ENCODE measurements around the gene SETD6. TPM values are rescaled to one million over a fixed set of nuclear protein-coding genes. Genes with fewer than 3 reads are reported as not detected.
A peak's percentile ranks its signal among the peaks of the same experiment; 100 is the strongest.

The SETD6 gene
- total and polyA plus RNA-seq, 9 of the 15 experiments (the other 6 are each of a cell fraction or from before 2014, with no cell fraction given): 9.2 to 40.9 (median 19.8) TPM

DNA sequence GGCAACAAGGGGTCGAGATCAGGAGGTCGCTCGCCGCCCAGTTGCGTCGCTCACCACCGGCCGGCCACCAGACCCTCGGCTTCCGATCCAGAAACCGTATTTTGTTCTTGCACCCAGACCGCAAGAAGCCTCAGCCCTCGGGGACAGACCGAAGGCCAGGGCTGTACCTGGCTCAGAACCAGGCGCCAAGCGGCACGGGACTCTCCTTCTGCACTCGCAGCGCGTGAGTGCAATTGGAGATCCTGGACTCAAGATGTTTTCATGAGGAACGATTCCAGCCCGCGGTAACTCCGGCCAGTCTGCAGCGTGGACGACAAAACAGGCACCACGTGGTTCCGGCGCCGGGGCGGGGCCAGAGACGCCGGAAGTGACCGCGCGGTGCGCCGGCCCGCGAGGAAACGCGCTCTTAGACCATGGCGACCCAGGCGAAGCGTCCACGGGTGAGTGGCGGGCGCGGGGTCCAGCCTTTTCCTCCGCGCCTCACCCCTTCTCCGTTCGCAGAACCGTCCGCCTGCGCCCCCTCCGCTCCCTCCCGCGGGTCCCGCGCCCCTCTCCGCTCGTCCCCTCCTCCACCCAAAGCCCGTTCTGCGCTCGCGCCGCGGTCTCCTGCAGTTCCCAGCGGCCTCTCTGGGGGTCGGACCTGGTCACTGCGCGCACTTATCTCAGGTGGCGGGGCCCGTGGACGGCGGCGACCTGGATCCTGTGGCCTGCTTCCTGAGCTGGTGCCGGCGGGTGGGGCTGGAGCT is at the start of gene SETD6 (continued):
- TF ChIP-seq, protein P1, sequence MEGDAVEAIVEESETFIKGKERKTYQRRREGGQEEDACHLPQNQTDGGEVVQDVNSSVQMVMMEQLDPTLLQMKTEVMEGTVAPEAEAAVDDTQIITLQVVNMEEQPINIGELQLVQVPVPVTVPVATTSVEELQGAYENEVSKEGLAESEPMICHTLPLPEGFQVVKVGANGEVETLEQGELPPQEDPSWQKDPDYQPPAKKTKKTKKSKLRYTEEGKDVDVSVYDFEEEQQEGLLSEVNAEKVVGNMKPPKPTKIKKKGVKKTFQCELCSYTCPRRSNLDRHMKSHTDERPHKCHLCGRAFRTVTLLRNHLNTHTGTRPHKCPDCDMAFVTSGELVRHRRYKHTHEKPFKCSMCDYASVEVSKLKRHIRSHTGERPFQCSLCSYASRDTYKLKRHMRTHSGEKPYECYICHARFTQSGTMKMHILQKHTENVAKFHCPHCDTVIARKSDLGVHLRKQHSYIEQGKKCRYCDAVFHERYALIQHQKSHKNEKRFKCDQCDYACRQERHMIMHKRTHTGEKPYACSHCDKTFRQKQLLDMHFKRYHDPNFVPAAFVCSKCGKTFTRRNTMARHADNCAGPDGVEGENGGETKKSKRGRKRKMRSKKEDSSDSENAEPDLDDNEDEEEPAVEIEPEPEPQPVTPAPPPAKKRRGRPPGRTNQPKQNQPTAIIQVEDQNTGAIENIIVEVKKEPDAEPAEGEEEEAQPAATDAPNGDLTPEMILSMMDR (IDR thresholded peaks at IDR 0.05 in 2 of 3, conservative IDR thresholded peaks at IDR 0.05 in 1 of 3; ENCODE audit: insufficient read depth in 2 of 3, low read depth in 1 of 3, low read length in 3 of 3): peak in 1 of 3 experiments; percentile 9; a peak in 2 of 6 replicates
- peak; percentile 67; the same call in 1 of the 2 replicates for TF ChIP-seq ZEB2 (IDR thresholded peaks at IDR 0.05)
- no peak for TF ChIP-seq TSC22D4 (tag; IDR thresholded peaks at IDR 0.05)
- TF ChIP-seq NCOR1 (IDR thresholded peaks at IDR 0.05): no peak
- peak; percentile 13; the same call in 1 of the 2 replicates for TF ChIP-seq ZNF431 (CRISPR knock-in tag; IDR thresholded peaks at IDR 0.05)
- TF ChIP-seq SNIP1 (IDR thresholded peaks at IDR 0.05; ENCODE audit: low read depth): no peak
- TF ChIP-seq NFRKB (IDR thresholded peaks at IDR 0.05; ENCODE audit: low read depth): peak; percentile 29; the same call in 1 of the 2 replicates
- no peak for TF ChIP-seq EP300 (IDR thresholded peaks at IDR 0.05; ENCODE audit: low read length)
- TF ChIP-seq, protein P2, sequence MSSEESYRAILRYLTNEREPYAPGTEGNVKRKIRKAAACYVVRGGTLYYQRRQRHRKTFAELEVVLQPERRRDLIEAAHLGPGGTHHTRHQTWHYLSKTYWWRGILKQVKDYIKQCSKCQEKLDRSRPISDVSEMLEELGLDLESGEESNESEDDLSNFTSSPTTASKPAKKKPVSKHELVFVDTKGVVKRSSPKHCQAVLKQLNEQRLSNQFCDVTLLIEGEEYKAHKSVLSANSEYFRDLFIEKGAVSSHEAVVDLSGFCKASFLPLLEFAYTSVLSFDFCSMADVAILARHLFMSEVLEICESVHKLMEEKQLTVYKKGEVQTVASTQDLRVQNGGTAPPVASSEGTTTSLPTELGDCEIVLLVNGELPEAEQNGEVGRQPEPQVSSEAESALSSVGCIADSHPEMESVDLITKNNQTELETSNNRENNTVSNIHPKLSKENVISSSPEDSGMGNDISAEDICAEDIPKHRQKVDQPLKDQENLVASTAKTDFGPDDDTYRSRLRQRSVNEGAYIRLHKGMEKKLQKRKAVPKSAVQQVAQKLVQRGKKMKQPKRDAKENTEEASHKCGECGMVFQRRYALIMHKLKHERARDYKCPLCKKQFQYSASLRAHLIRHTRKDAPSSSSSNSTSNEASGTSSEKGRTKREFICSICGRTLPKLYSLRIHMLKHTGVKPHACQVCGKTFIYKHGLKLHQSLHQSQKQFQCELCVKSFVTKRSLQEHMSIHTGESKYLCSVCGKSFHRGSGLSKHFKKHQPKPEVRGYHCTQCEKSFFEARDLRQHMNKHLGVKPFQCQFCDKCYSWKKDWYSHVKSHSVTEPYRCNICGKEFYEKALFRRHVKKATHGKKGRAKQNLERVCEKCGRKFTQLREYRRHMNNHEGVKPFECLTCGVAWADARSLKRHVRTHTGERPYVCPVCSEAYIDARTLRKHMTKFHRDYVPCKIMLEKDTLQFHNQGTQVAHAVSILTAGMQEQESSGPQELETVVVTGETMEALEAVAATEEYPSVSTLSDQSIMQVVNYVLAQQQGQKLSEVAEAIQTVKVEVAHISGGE (CRISPR knock-in tag; IDR thresholded peaks at IDR 0.05): peak; percentile 57 to 95 (median 68); a peak in 5 of 6 replicates
- TF ChIP-seq, protein P3, sequence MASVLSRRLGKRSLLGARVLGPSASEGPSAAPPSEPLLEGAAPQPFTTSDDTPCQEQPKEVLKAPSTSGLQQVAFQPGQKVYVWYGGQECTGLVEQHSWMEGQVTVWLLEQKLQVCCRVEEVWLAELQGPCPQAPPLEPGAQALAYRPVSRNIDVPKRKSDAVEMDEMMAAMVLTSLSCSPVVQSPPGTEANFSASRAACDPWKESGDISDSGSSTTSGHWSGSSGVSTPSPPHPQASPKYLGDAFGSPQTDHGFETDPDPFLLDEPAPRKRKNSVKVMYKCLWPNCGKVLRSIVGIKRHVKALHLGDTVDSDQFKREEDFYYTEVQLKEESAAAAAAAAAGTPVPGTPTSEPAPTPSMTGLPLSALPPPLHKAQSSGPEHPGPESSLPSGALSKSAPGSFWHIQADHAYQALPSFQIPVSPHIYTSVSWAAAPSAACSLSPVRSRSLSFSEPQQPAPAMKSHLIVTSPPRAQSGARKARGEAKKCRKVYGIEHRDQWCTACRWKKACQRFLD (CRISPR knock-in tag; IDR thresholded peaks at IDR 0.05): 0 out of 2 replicates have a peak, but pooled peaks have one; percentile 31
- no peak for TF ChIP-seq JUND (IDR thresholded peaks at IDR 0.05; ENCODE audit: borderline replicate concordance, low read depth, low read length)
- peak; percentile 37; the same call in 1 of the 3 replicates for TF ChIP-seq JUND (tag; IDR thresholded peaks at IDR 0.05; ENCODE audit: borderline replicate concordance, low read depth, low read length)
- no peak for TF ChIP-seq ARHGAP35 (IDR thresholded peaks at IDR 0.05; ENCODE audit: partially characterized antibody)
- TF ChIP-seq RFX5 (IDR thresholded peaks at IDR 0.05; ENCODE audit: low read depth, low read length): no peak
- TF ChIP-seq SMAD2 (IDR thresholded peaks at IDR 0.05; ENCODE audit: low read depth, low read length): no peak
- peak; percentile 32 for TF ChIP-seq CCNT2 (IDR thresholded peaks at IDR 0.05; ENCODE audit: borderline replicate concordance, extremely low read depth, insufficient read length, low read depth, low read length)
- no peak for TF ChIP-seq PYGO2 (tag; IDR thresholded peaks at IDR 0.05)
- TF ChIP-seq, protein P4, sequence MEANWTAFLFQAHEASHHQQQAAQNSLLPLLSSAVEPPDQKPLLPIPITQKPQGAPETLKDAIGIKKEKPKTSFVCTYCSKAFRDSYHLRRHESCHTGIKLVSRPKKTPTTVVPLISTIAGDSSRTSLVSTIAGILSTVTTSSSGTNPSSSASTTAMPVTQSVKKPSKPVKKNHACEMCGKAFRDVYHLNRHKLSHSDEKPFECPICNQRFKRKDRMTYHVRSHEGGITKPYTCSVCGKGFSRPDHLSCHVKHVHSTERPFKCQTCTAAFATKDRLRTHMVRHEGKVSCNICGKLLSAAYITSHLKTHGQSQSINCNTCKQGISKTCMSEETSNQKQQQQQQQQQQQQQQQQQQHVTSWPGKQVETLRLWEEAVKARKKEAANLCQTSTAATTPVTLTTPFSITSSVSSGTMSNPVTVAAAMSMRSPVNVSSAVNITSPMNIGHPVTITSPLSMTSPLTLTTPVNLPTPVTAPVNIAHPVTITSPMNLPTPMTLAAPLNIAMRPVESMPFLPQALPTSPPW (CRISPR knock-in tag; IDR thresholded peaks at IDR 0.05): peak; percentile 53
